ENCODE measurements around the gene DOHH.

DNA sequence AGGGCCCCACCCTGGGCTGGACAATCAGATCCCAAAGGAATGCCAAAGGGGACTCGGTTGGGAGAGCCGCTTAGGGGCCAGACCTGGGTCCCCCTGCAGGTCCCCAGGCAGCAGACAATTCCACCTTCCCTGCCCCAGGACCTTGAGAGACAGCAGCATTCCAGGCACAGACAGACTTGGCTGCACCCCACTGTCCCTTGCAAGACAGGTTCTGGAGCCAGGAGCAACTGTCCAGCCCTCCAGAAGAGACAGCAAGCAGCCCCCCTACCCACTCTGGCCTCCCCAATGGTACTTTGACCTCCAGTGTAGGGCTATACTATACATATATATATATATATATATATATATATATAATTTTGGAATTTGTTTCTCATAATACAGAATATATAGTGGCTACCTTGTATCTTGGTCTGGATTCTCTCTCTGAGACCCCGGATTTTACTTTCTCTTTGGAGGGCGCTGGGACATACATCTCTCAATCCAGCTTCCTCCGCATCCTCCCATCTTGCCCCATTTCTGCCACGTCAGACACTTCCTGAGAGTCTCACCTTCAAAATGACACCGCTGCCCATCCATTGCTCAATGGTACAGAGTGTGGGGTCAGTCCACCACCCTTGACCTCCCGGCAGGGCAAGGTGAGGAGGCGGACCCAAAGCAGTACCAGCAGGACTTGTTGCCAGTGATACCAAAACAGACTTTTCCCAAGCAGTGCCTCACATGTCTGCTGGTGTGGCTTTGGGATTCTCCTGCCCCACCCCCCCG, 32.9 kb downstream of the DOHH start:
- no peak for TF ChIP-seq SP2 (IDR thresholded peaks at IDR 0.05; ENCODE audit: extremely low read depth, low read depth, low read length, poor library complexity, severe bottlenecking)
- no peak for TF ChIP-seq GTF2F1 (IDR thresholded peaks at IDR 0.05; ENCODE audit: low read depth, low read length)
- TF ChIP-seq, protein P1, sequence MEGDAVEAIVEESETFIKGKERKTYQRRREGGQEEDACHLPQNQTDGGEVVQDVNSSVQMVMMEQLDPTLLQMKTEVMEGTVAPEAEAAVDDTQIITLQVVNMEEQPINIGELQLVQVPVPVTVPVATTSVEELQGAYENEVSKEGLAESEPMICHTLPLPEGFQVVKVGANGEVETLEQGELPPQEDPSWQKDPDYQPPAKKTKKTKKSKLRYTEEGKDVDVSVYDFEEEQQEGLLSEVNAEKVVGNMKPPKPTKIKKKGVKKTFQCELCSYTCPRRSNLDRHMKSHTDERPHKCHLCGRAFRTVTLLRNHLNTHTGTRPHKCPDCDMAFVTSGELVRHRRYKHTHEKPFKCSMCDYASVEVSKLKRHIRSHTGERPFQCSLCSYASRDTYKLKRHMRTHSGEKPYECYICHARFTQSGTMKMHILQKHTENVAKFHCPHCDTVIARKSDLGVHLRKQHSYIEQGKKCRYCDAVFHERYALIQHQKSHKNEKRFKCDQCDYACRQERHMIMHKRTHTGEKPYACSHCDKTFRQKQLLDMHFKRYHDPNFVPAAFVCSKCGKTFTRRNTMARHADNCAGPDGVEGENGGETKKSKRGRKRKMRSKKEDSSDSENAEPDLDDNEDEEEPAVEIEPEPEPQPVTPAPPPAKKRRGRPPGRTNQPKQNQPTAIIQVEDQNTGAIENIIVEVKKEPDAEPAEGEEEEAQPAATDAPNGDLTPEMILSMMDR (IDR thresholded peaks at IDR 0.05 in 2 of 3, conservative IDR thresholded peaks at IDR 0.05 in 1 of 3; ENCODE audit: insufficient read depth in 2 of 3, low read depth in 1 of 3, low read length in 3 of 3) = no peak
- no peak for TF ChIP-seq KLF10 (CRISPR knock-in tag; IDR thresholded peaks at IDR 0.05)
- TF ChIP-seq, protein P2, sequence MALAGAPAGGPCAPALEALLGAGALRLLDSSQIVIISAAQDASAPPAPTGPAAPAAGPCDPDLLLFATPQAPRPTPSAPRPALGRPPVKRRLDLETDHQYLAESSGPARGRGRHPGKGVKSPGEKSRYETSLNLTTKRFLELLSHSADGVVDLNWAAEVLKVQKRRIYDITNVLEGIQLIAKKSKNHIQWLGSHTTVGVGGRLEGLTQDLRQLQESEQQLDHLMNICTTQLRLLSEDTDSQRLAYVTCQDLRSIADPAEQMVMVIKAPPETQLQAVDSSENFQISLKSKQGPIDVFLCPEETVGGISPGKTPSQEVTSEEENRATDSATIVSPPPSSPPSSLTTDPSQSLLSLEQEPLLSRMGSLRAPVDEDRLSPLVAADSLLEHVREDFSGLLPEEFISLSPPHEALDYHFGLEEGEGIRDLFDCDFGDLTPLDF (CRISPR knock-in tag; IDR thresholded peaks at IDR 0.05) = no peak
- TF ChIP-seq ZNF766 (CRISPR knock-in tag; conservative IDR thresholded peaks at IDR 0.05) = no peak
- TF ChIP-seq, protein P3, sequence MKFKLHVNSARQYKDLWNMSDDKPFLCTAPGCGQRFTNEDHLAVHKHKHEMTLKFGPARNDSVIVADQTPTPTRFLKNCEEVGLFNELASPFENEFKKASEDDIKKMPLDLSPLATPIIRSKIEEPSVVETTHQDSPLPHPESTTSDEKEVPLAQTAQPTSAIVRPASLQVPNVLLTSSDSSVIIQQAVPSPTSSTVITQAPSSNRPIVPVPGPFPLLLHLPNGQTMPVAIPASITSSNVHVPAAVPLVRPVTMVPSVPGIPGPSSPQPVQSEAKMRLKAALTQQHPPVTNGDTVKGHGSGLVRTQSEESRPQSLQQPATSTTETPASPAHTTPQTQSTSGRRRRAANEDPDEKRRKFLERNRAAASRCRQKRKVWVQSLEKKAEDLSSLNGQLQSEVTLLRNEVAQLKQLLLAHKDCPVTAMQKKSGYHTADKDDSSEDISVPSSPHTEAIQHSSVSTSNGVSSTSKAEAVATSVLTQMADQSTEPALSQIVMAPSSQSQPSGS (CRISPR knock-in tag; IDR thresholded peaks at IDR 0.05) = no peak
- TF ChIP-seq POLR2A (conservative IDR thresholded peaks at IDR 0.05) = 0 out of 2 replicates have a peak, but pooled peaks have one; percentile 46
- no peak for TF ChIP-seq CAMTA2 (CRISPR knock-in tag; conservative IDR thresholded peaks at IDR 0.05)
- no peak for TF ChIP-seq ZNF699 (CRISPR knock-in tag; IDR thresholded peaks at IDR 0.05; ENCODE audit: insufficient replicate concordance)
- TF ChIP-seq TCF7 (IDR thresholded peaks at IDR 0.05; ENCODE audit: borderline replicate concordance) = no peak
- TF ChIP-seq TAF1 (IDR thresholded peaks at IDR 0.05; ENCODE audit: control insufficient read depth, extremely low read depth, insufficient read depth, low read length, severe bottlenecking) = no peak
